NCI-H2029 (cell line): ENCODE data around the gene GPR132.
A peak's percentile ranks its signal among the peaks of the same experiment; 100 is the strongest.

Experiments used
- DNase-seq: peaks from one replicate; lab custom pipeline; 2025; lab: John Stamatoyannopoulos, UW

The GPR132 gene

GRCh38 chr14:105020815-105021655, 44.2 kb downstream of the GPR132 start, which contains the start of gene CDCA4:
CDCA4 (minus strand) TSS chr14:105021083; CDS start chr14:105011929, 9,154 bp downstream.
- peak; percentile 83 for DNase-seq

DNA sequence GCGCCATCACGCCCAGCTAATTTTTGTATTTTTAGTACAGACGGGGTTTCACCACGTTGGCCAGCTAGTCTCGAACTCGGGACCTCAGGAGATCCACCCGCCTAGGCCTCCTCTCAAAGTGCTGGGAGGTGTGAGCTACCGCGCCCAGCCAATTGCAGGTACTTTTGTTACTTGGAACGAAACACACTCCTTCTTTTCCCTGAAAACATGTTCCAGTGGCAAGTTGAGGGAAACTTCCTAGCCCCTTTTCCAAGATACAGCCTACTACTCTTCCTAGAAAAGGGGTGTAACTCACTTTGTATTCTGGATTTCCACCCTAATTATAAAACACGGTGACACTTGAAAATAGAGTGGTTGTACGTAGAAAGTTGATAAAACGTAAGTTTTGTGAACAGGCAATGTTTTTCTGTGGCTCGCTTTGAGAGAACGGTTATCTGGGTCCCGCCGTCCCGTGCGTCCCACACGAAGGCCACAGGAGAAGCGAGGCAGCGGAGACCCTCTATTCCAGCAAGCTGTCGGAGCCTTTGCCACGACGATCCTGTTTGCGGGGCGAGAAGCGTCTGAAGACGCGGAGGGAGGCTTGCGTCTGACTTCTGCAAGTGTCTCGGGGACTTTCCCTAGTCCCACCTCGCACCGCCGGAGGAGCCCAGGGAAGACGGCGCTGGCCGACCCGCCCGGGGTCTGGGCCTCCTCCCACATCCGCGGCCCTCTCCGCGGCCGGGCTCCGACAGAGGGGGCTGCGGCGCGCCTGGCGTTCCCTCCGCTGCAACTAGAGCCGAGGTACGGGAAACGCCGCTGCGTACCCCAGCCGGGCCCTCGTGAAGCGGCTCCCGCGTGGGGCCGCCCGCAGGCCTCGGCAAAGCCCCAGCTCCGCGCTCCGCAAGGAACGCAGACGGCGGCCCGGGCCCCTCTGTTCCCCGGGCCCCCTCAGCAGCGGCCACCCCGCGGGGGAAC, 45.1 kb downstream of the GPR132 start:
- DNase-seq = no peak

DNA sequence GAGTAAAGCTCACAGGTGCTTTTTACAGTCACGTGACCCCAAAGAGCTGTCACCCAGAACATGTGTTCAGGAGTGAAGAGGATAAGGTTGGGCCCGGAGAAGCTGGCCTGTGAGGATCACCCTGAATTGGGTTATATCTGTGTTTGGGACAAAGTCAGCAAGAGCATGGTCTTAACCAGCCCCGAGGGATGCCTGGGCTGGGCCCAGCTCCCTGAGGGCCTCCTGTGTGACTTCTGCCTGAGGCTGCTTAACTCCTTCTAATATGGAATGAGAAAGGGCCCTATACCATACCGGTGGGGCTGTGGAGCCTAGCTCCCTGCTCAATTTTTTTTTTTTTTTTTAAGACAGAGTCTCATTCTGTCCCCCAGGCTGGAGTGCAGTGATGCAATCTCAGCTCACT, 46.8 kb downstream of the GPR132 start:
- no peak for DNase-seq

GRCh38 chr14:105015905-105016304, 49.3 kb downstream of the GPR132 start:
- DNase-seq = no peak

DNA sequence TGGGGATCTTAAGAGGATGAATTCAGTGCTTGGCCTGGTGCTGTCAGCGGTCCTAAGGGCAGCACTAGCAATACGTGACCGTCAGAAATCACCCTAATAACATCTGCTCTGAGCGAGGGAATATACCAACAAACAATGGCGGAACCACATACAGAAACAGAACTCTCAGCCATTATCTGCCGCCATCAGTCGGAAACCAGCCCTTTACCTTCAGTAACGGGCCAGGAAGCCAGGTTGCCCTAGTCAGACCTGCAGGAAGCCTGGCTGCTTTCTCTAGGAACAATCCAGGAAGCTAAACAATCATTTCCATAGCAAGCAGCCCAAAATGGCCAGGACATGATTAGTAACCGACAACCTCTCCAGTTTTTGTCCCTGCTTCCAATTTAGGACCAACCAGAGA, 50.0 kb downstream of the GPR132 start:
- DNase-seq = no peak

DNA sequence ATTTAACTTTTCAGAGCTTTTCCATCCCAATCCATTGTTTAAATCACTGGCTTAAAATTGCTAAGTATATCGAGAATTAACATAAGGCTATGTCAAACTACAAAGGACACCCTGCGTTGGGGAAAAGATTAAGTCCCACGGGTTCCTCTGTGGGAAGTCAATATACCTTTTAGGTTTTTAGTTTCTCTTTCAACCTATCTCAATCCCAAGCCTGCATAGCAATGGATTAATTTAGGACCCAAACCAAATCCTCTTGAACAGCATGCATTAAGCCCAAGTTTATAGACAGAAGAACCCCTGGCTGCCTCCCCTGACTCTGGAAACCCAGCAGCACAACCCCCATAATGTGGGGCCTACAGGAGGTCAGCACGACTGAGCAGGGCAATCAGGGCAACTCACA, 50.6 kb downstream of the GPR132 start:
- DNase-seq = no peak

GRCh38 chr14:105014032-105014431, 51.2 kb downstream of the GPR132 start:
- DNase-seq = no peak

- DNase-seq = peak; percentile 7
Measured at GRCh38 chr14:105013150-105013785, 52.0 kb downstream of the GPR132 start.

DNA sequence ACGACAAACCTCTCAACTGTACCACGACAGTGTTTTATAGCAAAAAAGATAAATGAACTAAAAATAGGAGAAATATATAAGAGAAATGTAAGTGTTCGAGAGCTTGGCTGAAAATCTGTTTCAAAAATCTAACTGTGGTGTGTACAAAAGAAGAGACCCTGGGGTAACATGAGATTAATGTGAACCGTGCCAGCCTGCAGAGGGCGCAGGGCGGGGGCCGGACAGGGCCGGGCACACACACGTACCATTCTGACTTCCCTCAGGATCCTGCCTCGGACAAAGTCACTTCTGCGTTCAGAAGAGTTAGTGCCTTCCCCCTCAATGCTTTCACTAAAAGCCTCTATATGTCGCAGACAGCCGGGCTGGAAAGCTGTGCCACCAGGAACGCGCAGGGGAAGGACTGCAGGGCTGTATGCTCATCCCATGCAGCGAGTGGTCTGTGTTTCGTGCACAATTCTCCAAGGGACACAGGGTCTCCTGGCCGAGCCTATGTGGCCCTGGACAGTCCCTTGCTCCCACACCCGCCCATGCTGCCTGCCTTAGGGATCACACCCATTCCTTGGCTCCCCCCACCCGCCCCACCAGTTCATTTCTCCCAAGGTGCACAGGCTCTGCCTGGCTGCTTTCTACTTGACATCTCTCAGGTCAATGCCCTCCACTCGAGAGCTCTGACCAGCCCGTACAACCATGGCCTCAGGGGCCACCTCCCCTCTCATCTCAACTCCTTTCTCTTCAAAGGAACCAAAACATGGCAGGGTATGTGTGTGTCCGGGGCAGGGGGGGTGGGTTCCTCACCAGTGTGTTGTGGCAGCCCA, 52.9 kb downstream of the GPR132 start:
- DNase-seq = no peak

- DNase-seq = no peak
Measured at GRCh38 chr14:105011312-105011990, 53.8 kb downstream of the GPR132 start.

DNA sequence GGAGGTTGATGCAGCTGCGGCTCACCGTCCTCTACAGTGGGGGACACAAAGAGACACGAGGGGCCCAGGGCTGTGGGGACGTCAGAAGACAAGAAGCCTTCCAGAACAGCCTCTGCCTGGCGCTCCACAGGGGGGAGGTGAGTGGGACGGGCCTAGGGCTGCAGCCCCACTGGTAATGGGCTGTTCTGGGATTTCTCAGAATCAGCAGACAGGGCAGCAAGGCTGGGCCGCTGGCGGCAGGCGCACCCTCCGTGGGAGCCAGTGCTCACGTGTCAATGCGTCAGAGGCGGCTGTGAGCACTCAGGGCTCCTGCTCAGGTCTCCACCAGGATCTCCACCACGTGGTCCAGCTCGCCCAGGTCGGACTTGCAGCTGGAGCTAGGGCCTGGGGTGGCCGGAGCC, 54.3 kb downstream of the GPR132 start:
- DNase-seq = no peak

- DNase-seq = no peak
Measured at GRCh38 chr14:105010106-105010505, 55.1 kb downstream of the GPR132 start.

DNA sequence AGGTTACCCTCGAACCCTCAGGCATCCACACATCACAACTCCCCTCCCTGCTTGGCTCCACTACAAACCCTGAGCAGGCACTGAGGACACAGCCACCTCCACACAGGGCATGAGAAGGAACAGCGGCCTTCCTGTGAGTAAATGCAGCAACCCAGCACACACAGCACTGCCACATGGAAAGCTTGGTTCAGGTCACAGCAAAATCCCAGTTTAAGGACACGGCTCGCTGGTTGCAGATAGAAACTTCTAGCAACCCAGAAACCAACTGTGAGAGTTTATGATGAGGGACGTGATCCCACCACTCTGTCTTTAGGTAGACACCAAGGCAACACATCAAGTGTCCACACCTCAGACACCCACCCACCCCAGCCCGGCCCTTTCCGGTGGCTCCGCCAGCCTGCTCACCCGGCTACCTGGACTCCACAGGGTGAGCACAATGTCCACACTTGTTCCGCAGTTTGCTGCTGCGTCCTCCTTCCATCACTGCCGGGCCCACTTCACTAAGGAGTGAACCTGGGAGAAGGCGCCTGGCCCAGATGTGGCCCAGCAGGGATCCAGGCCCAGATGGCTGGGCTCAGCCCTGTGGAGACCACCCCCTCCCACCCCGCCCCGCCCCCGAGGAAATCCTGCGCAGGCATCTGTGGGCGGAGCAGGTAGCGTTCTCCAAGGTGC, 57.5 kb downstream of the GPR132 start:
- no peak for DNase-seq

DNA sequence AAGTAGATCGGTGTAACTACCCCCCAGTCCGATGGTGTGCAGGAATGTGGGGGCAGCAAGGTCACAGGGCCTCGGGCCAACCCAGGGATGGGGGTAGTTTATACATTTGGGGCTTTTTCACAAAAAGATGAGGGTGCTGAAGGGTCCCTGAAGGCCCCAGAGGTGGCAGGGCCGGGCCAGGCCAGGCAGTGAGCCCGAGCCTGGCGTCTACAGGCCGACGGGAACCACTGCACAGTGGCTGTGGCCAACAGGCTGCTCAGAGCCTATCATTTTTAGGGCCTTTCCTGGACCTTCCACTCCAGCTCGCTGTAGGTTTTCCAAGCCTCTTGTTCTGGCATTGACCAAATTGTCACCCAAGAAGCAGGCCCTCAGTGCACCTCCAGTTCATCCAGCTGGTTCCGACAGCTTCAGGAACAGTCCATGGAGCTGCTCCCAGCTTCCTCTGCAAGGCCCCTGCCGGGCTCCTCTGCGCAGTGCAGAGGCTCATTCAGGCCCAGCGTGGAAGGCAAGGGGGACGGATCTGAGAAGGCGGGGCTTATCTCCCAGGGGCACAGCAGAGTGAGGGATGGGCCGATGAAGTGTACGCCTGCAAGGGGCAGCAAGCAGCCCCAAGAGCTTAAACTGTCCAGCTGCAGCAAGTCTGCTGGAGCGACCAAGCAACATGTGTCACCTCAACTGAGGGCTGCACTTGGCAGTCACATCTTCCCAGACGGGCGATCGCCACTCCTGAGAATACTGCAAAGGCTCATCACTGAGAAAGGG, 58.2 kb downstream of the GPR132 start:
- DNase-seq = no peak

- DNase-seq = no peak
Measured at GRCh38 chr14:105005929-105006830, 59.0 kb downstream of the GPR132 start.

GRCh38 chr14:105005329-105005928, 59.8 kb downstream of the GPR132 start:
- DNase-seq = no peak
